ENCODE data around the gene PDGFD.

PDGFD gene

DNA sequence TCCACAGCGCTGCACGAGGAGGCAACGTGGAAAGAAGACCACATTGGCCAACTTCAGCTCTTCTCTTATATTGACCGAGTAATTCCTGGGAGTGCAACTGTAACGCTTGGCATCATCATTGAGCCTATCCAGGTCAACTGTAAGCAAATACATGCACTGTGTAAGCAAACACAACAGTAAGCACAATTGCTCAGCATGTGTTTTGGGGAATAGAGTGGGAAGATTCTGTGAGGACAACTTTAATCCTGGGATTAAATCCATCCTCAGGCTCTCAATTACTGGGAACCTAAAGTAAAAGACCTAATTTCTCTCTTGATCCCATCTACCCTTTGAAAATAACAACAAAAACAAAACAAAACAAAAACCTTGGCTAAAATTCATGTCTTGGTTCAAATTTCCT is 237.0 kb downstream of the PDGFD start:
- no peak for DNase-seq (ENCODE audit: low read depth in 2 of 2, low spot score in 1 of 2)

DNA sequence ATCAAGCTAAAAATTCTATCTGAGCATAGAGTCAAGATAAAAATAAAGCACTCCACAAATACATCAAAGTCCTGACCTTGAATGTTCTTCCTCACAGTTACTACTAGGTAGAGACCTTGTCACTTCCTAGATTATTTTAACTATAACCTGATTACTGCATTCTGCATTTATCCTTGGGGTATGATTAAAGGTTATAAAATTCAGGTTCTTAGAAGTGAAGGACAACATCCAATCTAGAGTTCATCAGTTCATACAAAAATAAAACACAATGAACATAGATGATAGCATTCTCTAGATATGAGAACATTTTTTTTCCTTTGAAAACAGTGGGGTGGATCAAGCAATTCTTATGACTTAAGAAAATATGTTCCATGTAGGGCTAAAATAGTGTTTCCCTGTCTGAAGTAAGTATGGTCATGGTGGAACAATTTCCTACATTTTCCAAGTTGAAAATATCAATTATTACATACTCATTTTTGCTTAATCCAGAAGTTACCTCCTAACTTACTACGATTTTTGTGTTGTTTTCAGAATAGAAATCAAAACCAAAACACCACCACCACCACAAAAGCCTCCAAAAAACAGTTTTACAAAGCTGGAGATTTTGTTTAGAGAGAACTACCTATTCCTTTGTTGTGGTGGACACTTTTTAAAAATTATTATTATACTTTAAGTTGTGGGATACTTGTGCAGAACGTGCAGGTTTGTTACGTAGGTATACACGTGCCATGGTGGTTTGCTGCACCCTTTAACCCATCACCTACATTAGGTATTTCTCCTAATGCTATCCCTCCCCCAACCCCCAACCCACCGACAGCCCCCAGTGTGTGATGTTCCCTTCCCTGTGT is 239.6 kb downstream of the PDGFD start:
- DNase-seq (ENCODE audit: low read depth in 2 of 2, low spot score in 1 of 2), result no peak

DNA sequence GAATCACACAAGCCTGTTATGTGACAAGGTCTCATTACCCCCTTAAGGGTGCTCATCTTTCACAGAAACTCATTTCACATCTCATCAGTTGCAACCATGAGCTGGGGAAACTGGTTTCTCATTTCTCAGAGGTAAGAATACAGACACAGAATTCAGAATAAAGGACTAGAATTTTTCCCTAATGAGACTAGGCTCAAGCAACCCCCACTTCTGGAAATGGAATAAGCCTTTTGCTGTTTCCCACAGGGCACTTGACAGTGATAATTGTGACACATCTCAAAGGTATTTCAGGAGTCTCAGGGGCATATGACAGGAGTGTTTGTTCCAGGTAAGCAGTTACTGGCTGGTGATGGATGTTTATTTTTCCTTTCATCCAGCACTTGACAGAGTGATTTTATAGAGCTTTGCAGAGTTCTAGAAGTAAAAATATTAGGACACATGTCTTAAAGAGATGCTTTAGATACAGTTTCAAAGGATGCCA is 240.5 kb downstream of the PDGFD start:
- DNase-seq (ENCODE audit: low read depth in 2 of 2, low spot score in 1 of 2), result no peak

DNA sequence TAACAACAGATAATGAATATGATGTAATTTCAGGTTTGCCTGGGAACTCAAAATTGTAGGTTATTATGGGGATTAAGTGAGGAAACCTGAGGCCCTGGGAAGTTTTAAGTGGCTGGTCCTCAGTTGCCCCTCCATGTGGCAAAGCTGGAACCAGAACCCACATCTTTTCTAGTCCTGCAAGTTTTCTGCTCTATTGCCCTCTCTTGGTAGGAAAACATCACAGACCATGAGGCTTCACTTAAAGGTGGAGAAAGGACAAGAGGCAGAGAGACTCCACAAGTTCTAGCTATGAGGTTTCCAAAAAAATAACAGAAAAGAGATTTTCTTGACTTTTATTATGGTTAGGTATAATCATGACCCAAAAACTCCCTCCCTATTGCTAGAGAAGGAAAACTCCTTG is 243.0 kb downstream of the PDGFD start:
- no peak for DNase-seq (ENCODE audit: low read depth in 2 of 2, low spot score in 1 of 2)

DNA sequence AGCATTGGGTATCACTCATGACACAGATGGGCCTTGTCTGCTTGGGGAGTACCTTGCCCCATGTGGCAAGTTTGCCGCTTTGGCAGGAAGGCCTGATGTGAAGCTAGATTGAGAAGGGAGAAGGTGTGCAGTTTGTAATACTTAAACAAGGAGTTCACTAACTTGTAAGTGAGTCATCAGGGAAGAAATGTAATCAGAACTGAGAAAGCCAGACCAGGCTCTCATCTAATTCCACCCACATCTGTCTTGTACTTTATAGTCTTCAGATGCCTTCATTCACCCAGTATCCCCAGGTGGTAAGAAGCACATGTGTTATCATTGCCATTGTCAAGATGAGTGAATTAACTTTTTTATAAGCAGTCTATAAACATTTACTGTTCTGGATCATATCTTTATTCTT is 243.5 kb downstream of the PDGFD start:
- DNase-seq (ENCODE audit: low read depth in 2 of 2, low spot score in 1 of 2), result no peak

DNA sequence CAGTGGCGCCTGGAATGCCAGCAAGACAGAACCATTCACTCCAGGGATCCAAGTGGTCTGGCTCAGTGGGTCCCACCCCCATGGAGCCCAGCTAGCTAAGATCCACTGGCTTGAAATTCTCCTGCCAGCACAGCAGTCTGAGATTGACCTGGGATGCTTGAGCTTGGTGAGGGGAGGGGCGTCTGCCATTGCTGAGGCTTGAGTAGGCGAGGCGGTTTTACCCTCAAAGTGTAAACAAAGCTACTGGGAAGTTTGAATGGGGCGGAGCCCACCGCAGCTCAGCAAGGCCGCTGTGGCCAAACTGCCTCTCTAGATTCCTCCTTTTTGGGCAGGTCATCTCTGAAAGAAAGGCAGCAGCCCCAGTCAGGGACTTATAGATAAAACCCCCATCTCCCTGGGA is 253.2 kb downstream of the PDGFD start:
- no peak for DNase-seq (ENCODE audit: low read depth in 2 of 2, low spot score in 1 of 2)

DNA sequence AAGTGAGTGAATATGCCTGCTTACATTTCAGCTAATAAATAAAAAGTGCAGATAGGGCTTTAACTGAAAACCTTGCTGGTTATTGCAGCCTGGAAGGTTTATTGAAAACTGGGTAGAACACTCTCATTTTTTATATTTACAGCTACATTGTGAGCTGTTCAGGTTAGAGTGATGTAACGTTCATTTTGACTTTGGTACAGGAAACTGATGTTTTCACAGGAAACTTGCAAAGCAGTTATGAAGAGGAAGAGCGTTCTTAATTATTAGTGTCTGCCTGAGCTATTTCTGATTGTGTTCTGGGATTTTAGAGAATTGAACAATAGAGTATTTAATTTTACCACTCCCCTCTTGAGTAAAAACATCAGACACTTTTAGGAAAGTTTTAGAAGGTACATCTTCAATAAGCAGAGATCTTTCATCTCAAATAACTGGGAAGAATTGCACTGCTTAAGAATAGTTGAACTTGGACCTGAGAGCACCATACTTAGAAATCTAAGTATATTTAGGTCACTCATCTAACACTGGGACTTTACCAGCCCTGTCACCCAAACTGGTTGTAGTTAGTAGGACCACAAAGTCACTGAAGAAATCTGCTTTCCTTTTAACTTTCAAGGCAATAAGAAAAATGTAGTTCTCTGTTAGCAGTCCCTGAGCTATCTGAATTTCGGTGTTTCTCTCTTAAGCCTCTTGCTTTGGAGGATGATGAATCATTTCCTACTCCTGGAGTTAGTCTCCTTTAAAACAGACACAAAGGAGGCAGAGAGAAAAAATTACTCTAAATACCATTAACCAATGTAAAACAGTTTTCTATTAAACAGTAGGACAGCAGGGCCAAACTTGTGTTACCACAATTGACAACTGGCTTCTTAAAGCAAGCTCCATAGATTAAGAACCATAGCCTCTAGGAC is 256.1 kb downstream of the PDGFD start:
- no peak for DNase-seq (ENCODE audit: low read depth in 2 of 2, low spot score in 1 of 2)

DNA sequence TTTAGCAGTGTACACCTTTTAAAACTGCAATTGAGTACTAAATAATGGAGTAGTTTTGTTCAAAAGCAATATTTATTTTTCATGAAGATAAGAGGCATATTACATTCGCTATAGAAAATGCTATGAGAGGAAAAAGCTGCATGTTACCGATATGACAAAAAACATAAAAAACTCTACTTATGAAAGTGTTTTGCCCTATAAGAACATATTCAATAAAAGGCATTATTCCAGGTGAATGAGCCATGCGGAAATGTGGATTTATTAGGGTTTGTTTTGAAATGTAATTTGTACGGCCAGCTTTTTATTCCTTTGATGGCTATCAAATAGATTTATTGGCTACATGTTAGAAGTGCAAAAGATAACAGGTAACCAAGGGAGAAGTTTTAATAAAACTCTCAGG is 256.8 kb downstream of the PDGFD start:
- no peak for DNase-seq (ENCODE audit: low read depth in 2 of 2, low spot score in 1 of 2)

DNA sequence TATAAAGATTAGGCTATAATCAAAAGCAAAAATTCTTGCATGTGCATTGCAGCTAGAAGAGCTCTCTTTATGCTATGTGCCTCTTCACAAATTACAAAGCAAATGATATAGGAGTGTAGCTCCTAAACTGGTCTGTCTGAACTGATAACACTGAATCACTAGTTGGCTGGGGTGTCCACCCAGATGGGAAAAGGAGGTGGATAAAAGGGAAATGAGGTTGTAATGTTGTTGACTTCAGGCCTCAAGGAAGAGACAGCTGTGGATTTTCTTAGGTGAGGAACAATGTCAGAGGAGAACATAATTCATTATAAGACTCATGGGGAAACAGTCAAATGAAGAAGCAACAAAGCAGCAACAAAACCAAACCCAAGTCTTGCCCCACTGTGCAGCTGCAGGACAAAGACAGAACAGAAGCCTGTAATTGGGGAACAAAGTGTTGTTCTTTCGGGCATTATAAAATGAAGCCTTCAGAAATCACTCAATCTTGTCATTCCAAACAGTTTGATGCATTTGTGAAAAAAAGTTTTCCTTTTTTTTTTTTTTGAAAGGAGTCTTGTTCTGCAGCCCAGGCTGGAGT is 257.6 kb downstream of the PDGFD start:
- no peak for DNase-seq (ENCODE audit: low read depth in 2 of 2, low spot score in 1 of 2)

DNA sequence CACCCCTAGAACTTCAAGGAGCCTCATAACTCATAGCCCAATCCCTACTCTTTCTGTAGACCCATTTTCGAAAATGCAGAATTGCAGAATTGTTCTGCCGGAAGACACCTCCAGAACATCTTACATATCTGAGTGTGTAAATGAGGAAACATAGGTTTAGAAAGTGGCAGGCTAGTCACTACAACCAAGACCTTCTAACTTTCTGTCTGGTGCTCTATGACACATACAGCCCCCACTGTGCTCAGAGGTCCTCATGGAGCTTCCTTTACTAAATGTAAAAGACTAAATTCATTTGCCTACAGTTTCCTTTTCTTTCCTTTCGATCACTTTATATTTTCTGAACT is 259.7 kb downstream of the PDGFD start:
- no peak for DNase-seq (ENCODE audit: low read depth in 2 of 2, low spot score in 1 of 2)

DNA sequence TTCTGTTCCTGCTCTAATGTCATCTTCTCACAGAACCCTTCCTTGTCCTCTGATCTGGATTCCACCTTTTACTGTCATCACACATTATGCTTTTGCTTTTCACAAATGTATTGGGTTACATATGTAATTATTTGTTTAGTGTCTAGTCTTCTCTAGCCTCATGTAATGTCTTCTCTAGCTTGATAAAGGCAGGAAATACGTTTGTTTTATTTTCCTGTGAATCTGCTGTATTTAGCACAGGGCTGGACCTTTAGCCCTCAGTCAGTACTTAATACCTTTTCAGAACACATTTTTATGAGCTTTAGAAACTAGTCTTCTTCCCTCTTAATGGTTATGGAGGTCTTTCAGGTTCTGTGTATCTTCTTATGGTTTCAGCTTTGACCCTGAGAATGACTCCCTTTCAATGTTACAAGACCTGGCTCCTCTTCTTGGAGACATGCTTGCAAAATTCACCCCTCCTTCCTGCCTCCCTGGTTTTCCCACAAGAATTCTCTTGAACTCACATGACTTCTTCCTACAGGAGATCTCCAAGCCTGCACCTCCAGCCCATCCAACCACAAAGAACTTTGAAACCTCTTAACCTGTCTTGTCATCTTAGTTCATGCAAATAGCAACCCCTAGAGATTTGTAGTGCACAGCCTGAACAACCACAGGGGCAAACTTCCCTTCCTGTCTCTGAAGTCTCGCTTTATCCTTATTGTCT is 260.2 kb downstream of the PDGFD start:
- no peak for DNase-seq (ENCODE audit: low read depth in 2 of 2, low spot score in 1 of 2)

DNA sequence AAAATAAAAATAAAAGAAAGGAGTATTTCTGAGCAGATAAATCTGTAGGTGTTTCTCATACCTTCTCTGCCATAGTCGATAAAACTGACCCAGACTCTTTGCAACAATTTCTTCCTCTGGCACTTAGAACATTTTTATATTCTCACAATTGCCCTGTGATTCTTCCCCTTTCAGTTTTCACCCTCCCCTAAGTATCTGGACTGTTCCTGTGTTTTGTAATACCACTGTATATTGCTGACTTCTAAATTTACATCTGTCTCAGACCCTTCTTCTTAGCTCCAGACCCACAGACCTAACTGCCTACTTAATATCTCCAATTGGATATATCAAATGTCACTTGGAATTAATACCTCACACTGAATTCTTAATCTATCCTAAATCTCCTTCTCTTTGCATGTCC is 261.0 kb downstream of the PDGFD start:
- no peak for DNase-seq (ENCODE audit: low read depth in 2 of 2, low spot score in 1 of 2)

DNA sequence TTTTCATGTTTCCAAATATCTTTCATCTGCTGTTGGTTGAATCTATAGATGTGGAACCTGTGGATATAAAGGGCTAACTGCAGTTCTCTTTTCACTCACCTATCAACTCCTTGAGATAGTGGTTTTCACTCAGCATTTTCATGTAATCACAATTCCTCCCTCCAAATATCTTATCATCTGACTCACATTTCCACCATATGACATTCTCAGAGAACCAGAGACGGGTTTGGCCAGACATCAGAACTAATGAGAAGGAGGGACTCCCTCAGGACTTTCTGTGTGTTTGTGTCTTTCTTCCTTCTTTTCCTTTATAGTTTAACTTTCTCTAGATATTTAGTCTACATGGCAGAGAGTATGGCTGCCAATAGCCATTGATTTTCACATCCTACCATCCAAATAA is 262.3 kb downstream of the PDGFD start:
- no peak for DNase-seq (ENCODE audit: low read depth in 2 of 2, low spot score in 1 of 2)

DNA sequence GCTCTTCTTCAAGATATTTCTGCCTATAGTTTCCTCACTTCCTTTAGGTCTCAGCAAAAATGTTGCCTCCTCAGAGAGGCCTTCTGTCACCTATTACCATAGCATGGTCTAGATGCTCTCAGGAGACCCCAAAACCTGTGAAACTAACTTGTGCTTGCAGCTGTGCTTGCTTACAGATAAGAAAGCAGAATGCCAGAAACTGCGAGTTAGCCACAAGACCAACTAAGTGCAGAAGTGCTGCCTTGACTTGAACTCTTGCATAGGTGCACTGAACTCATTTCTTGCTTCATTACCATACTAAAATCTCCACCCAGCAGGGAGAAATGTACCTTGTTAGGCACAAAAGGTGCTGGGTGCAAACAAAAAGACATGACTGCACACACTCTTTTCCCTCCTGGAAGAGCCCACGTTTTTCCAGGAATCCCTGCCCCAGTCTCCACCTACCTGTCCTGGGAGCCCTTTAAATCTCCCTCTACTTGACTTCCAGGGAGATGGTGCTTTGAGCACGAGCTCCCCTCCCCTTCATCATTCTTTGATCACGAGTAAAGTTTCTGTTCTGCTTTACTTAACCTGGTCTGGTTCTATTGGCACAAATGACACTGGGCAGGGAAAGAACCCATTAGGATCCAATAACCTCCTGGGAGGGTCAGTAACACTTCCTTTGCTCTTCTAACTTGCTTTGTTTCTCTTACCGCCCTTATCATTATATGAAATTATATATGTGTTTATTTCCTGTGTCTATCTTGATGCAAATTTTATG is 265.2 kb downstream of the PDGFD start:
- DNase-seq (ENCODE audit: low read depth in 2 of 2, low spot score in 1 of 2), result no peak

DNA sequence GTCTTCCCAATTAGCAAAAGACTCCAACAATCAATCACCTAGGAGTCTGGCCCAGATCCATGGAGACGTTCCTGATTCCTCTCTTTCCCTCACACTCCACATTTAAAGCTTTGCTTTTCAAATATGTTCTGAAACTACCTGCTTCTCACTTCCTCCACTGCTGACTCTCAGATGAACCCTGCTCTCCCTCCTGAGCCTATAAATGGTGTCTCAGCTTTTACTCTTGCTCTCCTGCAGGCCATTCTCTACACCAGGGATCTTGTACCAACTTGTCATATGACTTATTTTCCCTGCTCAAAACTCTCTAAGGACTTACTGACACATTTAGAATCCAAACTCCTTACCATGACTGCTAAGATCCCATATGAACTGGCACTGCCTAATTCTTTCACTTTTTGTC is 265.9 kb downstream of the PDGFD start:
- no peak for DNase-seq (ENCODE audit: low read depth in 2 of 2, low spot score in 1 of 2)

DNA sequence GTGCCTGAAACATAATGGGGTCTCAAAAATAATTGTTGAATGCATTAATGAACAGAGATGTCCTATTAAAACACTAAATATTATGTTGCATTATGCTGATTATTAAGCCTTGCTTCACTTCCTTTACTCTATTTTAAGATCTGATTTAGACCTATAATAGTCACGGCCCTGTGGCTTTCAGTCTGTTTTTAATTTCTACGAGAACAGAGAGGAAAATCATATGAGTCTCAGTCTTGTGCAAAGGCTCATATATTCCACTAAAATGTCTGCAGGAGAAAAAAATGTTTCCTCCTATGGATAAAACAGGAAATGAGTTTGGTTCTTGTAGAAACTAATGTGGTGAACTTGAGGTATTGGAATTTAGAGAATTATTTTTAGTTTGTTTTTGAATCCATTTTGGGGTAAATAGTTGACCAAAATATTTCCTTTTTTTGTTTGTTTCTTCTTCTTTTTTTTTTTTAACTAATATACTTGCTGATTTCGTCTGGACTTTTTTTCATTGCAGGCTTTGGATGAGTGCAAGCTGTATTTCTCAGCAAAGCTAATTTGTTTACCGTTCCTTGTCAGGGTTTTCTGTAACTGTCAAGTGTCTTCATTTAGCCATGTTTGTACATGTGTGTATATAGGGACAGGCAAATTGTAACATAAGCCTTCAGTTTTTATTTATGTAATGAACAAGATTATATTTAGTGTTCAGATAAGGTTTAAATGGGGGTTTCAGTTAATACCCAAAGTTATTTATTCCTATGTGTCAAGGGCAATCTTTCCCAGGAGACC is 266.6 kb downstream of the PDGFD start:
- DNase-seq (ENCODE audit: low read depth in 2 of 2, low spot score in 1 of 2), result no peak

DNA sequence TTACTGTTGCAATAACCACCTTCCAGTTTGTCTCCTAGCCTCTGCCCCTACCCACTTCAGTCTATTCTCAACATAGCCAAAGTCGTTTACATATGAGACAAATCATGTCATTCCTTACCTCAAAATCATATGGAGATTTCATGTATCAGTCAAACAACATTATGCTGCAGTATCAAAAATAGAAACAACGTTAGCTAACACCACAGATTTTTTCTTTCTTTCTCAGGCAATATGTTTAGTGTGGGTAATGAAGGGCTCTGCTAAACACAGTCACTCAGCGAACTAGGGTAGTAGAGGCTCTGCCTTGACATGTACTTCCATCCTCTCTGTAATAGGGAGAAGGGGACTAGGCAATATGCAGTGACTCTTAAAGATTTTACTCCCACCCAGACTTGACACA is 268.8 kb downstream of the PDGFD start:
- DNase-seq (ENCODE audit: low read depth in 2 of 2, low spot score in 1 of 2), result no peak

DNA sequence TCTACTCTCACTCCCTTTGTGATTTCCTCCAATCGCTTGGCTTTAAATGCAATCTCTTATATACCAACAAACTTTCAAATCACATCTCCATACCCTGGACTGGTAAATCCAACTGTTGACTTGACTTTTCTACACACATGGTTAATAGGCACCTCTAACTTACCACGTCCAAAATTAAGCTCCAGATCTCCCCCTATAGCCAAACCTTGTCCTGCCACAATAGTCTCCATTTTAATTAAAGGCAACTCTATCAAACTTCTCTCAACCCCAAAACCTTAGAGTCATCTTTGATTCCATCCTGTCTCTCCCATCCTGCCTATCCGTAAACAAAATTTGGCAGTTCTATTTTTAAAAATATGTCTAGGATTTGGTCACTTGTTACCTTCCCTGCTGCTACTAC is 269.3 kb downstream of the PDGFD start:
- DNase-seq (ENCODE audit: low read depth in 2 of 2, low spot score in 1 of 2), result no peak

DNA sequence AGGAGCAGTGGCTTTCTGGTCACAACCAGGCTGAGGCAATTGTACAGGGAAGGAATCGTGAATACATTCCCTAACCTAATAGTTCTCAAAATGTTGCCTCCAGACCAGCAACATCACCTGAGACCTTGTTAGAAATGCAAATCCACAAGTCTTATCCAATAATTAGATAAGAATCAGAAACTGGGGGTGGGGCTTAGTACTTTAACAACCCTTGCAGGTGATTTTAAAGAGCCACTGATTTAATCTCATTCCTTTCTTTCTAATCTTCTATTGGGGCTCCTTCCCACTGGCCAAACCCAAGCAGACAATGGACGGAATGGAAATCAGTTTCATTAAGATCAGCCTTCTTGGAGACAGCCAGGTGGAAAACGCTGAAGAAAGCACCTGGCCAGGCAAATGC is 269.9 kb downstream of the PDGFD start:
- DNase-seq (ENCODE audit: low read depth in 2 of 2, low spot score in 1 of 2), result no peak

DNA sequence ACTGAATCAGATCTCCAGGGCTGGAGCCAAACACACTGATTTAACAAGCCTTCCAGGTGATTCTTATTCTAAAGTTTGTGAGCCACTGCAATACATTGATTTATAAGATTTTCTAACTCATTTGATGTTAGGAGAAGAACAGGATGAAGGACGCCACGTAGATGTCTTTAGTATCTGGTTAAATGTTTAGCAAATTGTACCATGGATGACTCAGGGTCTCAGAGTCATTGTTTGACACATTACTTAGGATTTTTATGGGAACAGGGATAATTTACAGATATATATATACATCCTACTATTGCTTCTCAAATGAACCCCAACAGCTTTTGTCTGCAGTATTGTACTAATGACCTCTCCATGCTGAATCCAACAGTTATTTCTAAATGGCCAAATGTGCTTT is 270.6 kb downstream of the PDGFD start:
- DNase-seq (ENCODE audit: low read depth in 2 of 2, low spot score in 1 of 2), result no peak

All from stimulated activated CD8-positive, alpha-beta memory T cell treated with anti-CD3 and anti-CD28 coated beads, Interleukin-4, amount 100 ng/mL, for 4 hours (primary cell).